T-cell (primary cell): Measurements from ENCODE around the gene FGL2. TPM values are rescaled to one million over a fixed set of nuclear protein-coding genes. Genes with fewer than 3 reads are reported as not detected.
A peak's percentile ranks its signal among the peaks of the same experiment; 100 is the strongest.

Source experiments
- ATAC-seq, 4 experiments: fragments of 200-7000 bp in 3 of 4; fragments of 150-1000 bp in 1 of 4; cut with Tn5 transposase; replicated peaks in 1 of 4; 1 replicate in 3 of 4; 2 replicates in 1 of 4; pipeline ENCODE4 v1.10.0; 2021; ENCODE audit warnings: moderate library complexity in 3 of 4, mild to moderate bottlenecking in 2 of 4, moderate number of reproducible peaks in 1 of 4
- CTCF ChIA-PET, 2 donors: fragments of 300-600 bp; sonication (Branson Sonifier 250); formaldehyde crosslinking; loops; one replicate each; lab custom pipeline; 2022; ENCODE audit warnings: antibody characterized with exemption in 2 of 2; lab: Charles Lee
- POLR2A ChIA-PET, 2 donors: fragments of 300-600 bp; sonication (Branson Sonifier 250); formaldehyde crosslinking; loops; one replicate each; lab custom pipeline; 2022; ENCODE audit warnings: antibody characterized with exemption in 2 of 2; lab: Charles Lee
- DNase-seq, 35 experiments: peaks; one replicate each; pipeline versions ENCODE4 v3.0.0 to v3.0.0-alpha.2; 2013 to 2023
- H3K27ac ChIP-seq: one replicate; pipeline ENCODE4 v1.5.1; 2013; ENCODE audit warnings: low read length
- H3K27me3 ChIP-seq, 2 experiments: replicated peaks in 1 of 2; 1 replicate in 1 of 2; 2 replicates in 1 of 2; pipeline versions ENCODE4 v1.6.1 to v1.7.0; 2013; ENCODE audit warnings: low read length in 1 of 2, mixed read lengths in 1 of 2; ENCODE audit not compliant: control insufficient read depth in 2 of 2, insufficient read depth in 2 of 2; ENCODE audit errors: extremely low read depth in 1 of 2
- H3K36me3 ChIP-seq, 2 donors: 1 replicate in 1 of 2; 2 replicates in 1 of 2; pipeline versions ENCODE4 v1.6.1 to v1.7.0; 2013; ENCODE audit warnings: low read length in 1 of 2; ENCODE audit not compliant: control insufficient read depth in 2 of 2, insufficient read depth in 1 of 2; ENCODE audit errors: extremely low read depth in 1 of 2
- H3K4me1 ChIP-seq, 2 experiments: 1 replicate in 1 of 2; 2 replicates in 1 of 2; pipeline versions ENCODE4 v1.6.1 to v1.7.0; 2013; ENCODE audit warnings: low read length in 2 of 2, mixed read lengths in 1 of 2; ENCODE audit not compliant: insufficient read depth in 2 of 2, control insufficient read depth in 1 of 2; ENCODE audit errors: extremely low read depth in 1 of 2
- H3K4me3 ChIP-seq, 2 donors: 1 replicate in 1 of 2; 2 replicates in 1 of 2; pipeline versions ENCODE4 v1.5.1 to v1.7.0; 2013; ENCODE audit warnings: mild to moderate bottlenecking in 2 of 2, low read length in 1 of 2, moderate library complexity in 1 of 2; ENCODE audit not compliant: control insufficient read depth in 1 of 2; ENCODE audit errors: extremely low read depth in 1 of 2
- H3K9me3 ChIP-seq: 2 replicates; pipeline ENCODE4 v1.7.0; 2013
- H3K27ac Mint-ChIP-seq, 2 donors: one replicate each; pipeline ENCODE4 v1.8.0; 2020 to 2021; ENCODE audit warnings: mild to moderate bottlenecking in 2 of 2, mixed read lengths in 2 of 2
- H3K27me3 Mint-ChIP-seq, 2 donors: one replicate each; pipeline ENCODE4 v1.8.0; 2021 to 2022; ENCODE audit warnings: mixed read lengths in 2 of 2
- H3K36me3 Mint-ChIP-seq: one replicate; pipeline ENCODE4 v1.8.0; 2021; ENCODE audit warnings: mixed read lengths
- H3K4me1 Mint-ChIP-seq, 3 donors: one replicate each; pipeline ENCODE4 v1.8.0; 2020 to 2022; ENCODE audit warnings: mixed read lengths in 3 of 3, mild to moderate bottlenecking in 1 of 3
- H3K4me3 Mint-ChIP-seq, 3 donors: one replicate each; pipeline ENCODE4 v1.8.0; 2020 to 2022; ENCODE audit warnings: mild to moderate bottlenecking in 3 of 3, mixed read lengths in 3 of 3, moderate library complexity in 3 of 3
- H3K9me3 Mint-ChIP-seq, 3 donors: one replicate each; pipeline ENCODE4 v1.8.0; 2020 to 2022; ENCODE audit warnings: mixed read lengths in 3 of 3
- WGBS: methylation state at CpG from one replicate; pipeline ENCODE4 v1.1.5; 2013; ENCODE audit warnings: missing lambda C conversion rate; ENCODE audit not compliant: insufficient coverage; 5-methylcytosine and 5-hydroxymethylcytosine counted together
- total RNA-seq, 35 experiments: library from RNA in 6 of 35; stranded (reverse) in 6 of 35; fragments of 120-200 nt in 1 of 35; gene quantifications; one replicate each; pipeline versions ENCODE4 v1.2.1 to v1.2.4 and lab custom pipeline; 2013 to 2026

The FGL2 gene
- total RNA-seq, 5 donors from 2014 or later (not counting 1 experiment from before 2014, with no cell fraction given), result 2.0 to 3.1 (median 2.5) TPM

DNA sequence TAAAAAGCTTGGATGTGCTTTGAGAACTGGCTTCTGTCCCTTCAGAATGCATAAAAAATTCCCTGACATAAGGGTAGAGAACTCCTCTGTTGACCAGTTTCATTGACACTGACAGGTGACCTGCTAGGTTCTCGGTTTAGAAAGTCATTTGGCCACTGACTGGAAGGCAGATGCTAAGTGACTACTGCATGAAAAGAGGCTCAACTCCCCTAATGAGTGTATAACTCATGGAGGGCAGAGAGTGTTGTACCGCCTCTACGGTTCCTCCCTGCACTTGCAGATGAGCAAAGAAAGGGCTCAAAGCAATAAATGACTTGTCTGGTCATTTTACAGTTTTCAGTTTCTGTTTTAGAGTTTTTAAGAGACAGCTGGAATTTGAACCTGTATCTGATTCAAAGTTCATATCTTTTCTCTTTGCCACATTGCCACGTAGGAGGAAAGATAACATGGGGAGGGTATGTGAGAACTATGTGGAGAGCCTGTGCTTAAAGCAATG lies 2.9 kb upstream of the FGL2 start:
- no peak overlapping the region for H3K4me3 ChIP-seq
- CTCF ChIA-PET, result interaction anchor here in 1 of 2 donors (1.2 kb wide), 1 partner anchor 44 kb away, joined by 5 read pairs; no protein-coding TSS in a partner anchor

DNA sequence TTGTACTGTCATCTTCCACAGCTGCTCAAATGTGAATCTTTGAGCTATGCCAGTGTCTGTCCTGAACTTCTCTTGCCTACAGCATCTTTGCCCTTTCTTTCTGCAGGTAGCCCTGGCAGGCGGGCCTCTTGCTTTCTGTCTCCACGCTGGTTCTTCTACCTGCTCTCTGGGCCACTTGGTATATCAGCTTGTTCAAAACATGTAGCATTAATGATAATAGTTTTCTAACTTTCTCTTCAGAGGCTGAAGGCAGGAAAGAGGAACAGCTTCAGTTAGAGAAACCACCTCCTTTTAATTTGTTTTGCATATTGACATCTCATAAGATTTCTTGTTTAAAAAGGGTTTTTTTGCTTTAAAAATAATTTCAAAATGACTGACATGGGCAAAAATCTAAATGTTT lies 923 bp upstream of the FGL2 start:
- Mint-ChIP-seq H3K9me3 (no peaks in the 10 kb centered on the region), H3K27me3 (no peaks in the 10 kb centered on the region), H3K27ac (peak overlapping the region; percentile 76 to 82), H3K4me1 (peaks cover 32 to 46% (median 45%) of the 10 kb centered on the region in 3 donors), H3K4me3 (peak overlapping the region; percentile 76 to 85 (median 84)), H3K36me3 (peaks cover 3% of the 10 kb centered on the region)
- POLR2A ChIA-PET, result interaction anchor here in 1 of 2 donors (0.6 kb wide), 1 partner anchor 635 kb away, joined by 3 read pairs; no protein-coding TSS in a partner anchor
- no peak overlapping the region for H3K4me3 ChIP-seq
- H3K36me3 ChIP-seq, result no peaks in the 10 kb centered on the region
- WGBS, result no CpG with 5 or more reads among the region's 2 CpGs
- CTCF ChIA-PET, result interaction anchor here in 1 of 2 donors (0.7 to 1.9 kb wide), 2 partner anchors 9 to 47 kb away, joined by 3 to 5 read pairs; no protein-coding TSS in a partner anchor
- H3K27ac ChIP-seq, result no peak overlapping the region
- no peak for DNase-seq
- H3K9me3 ChIP-seq, result no peaks in the 10 kb centered on the region
- peaks cover 17 to 19% of the 10 kb centered on the region in 2 experiments for H3K4me1 ChIP-seq
- no peaks in the 10 kb centered on the region for H3K27me3 ChIP-seq
- ATAC-seq, result no peak

More for the DNA sequence above, 2.9 kb upstream of the FGL2 start:
- ATAC-seq, result no peak
- POLR2A ChIA-PET, result interaction anchor here in 1 of 2 donors (0.6 kb wide), 2 partner anchors 8 to 90 kb away, joined by 10 to 12 read pairs; no protein-coding TSS in a partner anchor
- no peak for DNase-seq
- H3K27me3 ChIP-seq, result no peaks in the 10 kb centered on the region
- Mint-ChIP-seq H3K27me3 (no peaks in the 10 kb centered on the region), H3K9me3 (no peaks in the 10 kb centered on the region), H3K36me3 (no peaks in the 10 kb centered on the region), H3K4me1 (peaks cover 26 to 36% (median 34%) of the 10 kb centered on the region in 3 donors), H3K27ac (no peak overlapping the region), H3K4me3 (no peak overlapping the region)
- WGBS, result 71% methylated on average over 1 of the region's 4 CpGs
- H3K36me3 ChIP-seq, result no peaks in the 10 kb centered on the region
- H3K4me1 ChIP-seq, result peaks cover 17 to 19% of the 10 kb centered on the region in 2 experiments
- H3K9me3 ChIP-seq, result no peaks in the 10 kb centered on the region
- no peak overlapping the region for H3K27ac ChIP-seq

DNA sequence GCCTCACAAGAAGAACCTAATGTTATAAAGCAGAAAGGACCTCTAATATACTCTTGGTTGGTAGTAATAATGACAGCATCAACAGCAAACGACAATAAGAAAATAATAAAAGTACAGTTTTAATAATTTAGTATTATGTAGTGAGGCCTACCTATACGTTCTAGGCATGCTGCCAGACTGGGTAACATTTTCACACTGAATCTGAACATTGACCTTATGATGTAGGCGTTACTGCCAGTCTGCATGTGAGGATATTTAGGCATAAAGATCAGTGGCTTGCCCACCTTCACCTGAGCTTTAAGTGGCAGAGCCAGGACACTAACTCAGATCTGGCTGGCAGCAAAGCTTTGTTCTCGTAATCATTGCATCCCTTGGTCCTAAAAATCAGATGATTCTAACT lies 2.5 kb downstream of the FGL2 start:
- WGBS, result 80% methylated on average over 1 of the region's 4 CpGs
- Histone ChIP-seq H3K4me3 (no peak overlapping the region), H3K4me1 (peaks cover 19 to 21% of the 10 kb centered on the region in 2 experiments), H3K9me3 (no peaks in the 10 kb centered on the region), H3K27me3 (no peaks in the 10 kb centered on the region), H3K36me3 (no peaks in the 10 kb centered on the region), H3K27ac (no peak overlapping the region)
- peaks cover 3% of the 10 kb centered on the region for H3K36me3 Mint-ChIP-seq
- H3K27me3 Mint-ChIP-seq, result no peaks in the 10 kb centered on the region
- ChIA-PET CTCF (interaction anchor here in 1 of 2 donors (0.6 to 1.5 kb wide), 2 partner anchors 49 to 135 kb away, joined by 3 to 6 read pairs; no protein-coding TSS in a partner anchor), POLR2A (interaction anchor here in 1 of 2 donors (0.6 kb wide), 1 partner anchor 178 kb away, joined by 5 read pairs; no protein-coding TSS in a partner anchor)
- no peak overlapping the region for H3K4me3 Mint-ChIP-seq
- ATAC-seq, result no peak
- H3K27ac Mint-ChIP-seq, result peak overlapping the region in 1 of 2 donors; percentile 81
- DNase-seq, result no peak
- H3K9me3 Mint-ChIP-seq, result no peaks in the 10 kb centered on the region
- H3K4me1 Mint-ChIP-seq, result peaks cover 43 to 64% (median 60%) of the 10 kb centered on the region in 3 donors

DNA sequence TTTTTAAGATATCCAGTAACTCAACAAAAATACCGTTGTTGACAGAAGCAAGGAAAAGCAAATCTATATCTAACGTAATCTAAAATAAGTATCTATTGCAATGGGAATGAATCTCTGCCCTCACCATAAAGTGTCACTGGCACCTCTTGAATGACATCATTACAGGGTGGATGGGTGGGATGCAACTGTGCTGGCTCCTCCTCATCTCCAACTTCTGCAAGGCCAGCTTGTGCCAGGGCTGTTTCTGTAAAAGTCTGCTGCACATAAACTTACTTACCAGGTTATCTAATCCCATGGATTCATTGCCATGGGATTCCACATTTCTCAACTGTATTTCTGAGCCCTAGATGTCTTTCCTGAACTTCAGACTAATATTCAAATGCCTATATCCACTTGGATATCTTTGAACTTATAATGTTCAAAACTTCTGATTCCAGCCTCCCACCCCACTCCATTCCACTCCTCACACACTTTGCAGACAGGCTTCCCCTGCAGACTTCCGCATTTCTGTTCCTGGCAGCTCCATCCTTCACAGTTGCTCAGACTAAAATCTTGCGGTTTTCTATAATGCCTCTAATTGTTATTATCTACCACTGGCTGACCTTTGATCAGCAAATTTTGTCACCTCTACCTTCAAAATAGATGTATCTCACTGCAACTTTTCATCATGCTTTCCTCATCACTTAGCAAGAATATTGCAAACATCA lies 10.7 kb downstream of the FGL2 start:
- H3K27ac Mint-ChIP-seq, result no peak overlapping the region
- CTCF ChIA-PET, result no interaction called here
- H3K4me3 Mint-ChIP-seq, result no peak overlapping the region

DNA sequence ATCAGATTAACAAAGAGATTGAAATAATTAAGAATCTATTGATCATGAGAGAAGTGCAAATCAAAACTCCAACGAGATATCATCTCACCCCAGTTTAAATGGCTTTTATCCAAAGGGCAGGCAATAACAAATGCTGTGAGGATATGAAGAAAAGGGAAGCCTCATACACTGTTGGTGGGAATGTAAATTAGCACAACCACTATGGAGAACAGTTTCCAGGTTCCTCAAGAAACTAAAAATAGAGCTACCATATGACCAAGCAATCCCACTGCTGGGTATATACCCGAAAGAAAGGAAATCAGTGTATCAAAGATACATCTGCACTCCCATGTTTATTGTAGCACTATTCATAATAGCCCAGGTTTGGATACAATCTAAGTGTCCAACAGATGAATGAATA lies 13.8 kb downstream of the FGL2 start:
- no peak for ATAC-seq
- Mint-ChIP-seq H3K27ac (no peak overlapping the region), H3K4me1 (no peaks in the 10 kb centered on the region), H3K27me3 (no peaks in the 10 kb centered on the region), H3K9me3 (peaks cover 0 to 5% (median 0%) of the 10 kb centered on the region in 3 donors), H3K4me3 (no peak overlapping the region), H3K36me3 (peaks cover 8% of the 10 kb centered on the region)
- no peak for DNase-seq
- no peak overlapping the region for H3K4me3 ChIP-seq
- no peaks in the 10 kb centered on the region for H3K36me3 ChIP-seq
- WGBS, result no CpG with 5 or more reads among the region's 2 CpGs
- POLR2A ChIA-PET, result no interaction called here
- CTCF ChIA-PET, result no interaction called here
- H3K27ac ChIP-seq, result no peak overlapping the region
- H3K27me3 ChIP-seq, result no peaks in the 10 kb centered on the region
- H3K9me3 ChIP-seq, result no peaks in the 10 kb centered on the region
- H3K4me1 ChIP-seq, result no peaks in the 10 kb centered on the region

More for the DNA sequence above, 10.7 kb downstream of the FGL2 start:
- DNase-seq (no peak), ATAC-seq (no peak)
- Mint-ChIP-seq H3K4me1 (peaks cover 12 to 15% (median 13%) of the 10 kb centered on the region in 3 donors), H3K36me3 (peaks cover 3% of the 10 kb centered on the region), H3K9me3 (peaks cover 0 to 5% (median 0%) of the 10 kb centered on the region in 3 donors), H3K27me3 (no peaks in the 10 kb centered on the region)
- POLR2A ChIA-PET, result interaction anchor here in 1 of 2 donors (0.5 kb wide), 1 partner anchor 23 kb away, joined by 3 read pairs; no protein-coding TSS in a partner anchor
- Histone ChIP-seq H3K9me3 (no peaks in the 10 kb centered on the region), H3K27me3 (no peaks in the 10 kb centered on the region), H3K36me3 (no peaks in the 10 kb centered on the region), H3K4me1 (peaks cover 2 to 10% of the 10 kb centered on the region in 2 experiments), H3K4me3 (no peak overlapping the region), H3K27ac (no peak overlapping the region)
- WGBS, result 77% methylated on average over 2 of the region's 4 CpGs

DNA sequence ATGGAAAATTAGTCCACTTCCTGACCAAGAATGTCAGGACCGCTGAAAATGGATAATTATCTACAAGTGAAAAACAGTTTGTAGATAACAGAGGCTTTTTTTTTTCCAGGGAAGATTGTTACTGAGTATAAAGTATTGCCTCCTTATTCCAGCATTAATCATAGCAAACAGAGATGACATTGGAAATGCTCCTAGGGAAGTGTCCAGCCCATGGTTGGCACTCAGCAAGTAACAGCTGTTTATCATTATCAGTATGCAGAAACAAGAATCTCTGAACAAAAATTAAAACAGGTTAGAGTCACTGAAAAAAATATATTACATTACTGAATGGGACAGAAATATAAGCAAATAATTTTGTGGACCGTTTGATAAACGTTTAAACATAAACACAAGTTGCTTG lies 14.6 kb downstream of the FGL2 start:
- H3K27me3 Mint-ChIP-seq, result no peaks in the 10 kb centered on the region
- no peak for ATAC-seq
- no peaks in the 10 kb centered on the region for H3K4me1 ChIP-seq
- peaks cover 9% of the 10 kb centered on the region for H3K36me3 Mint-ChIP-seq
- H3K27ac ChIP-seq, result no peak overlapping the region
- H3K27me3 ChIP-seq, result no peaks in the 10 kb centered on the region
- WGBS, result no CpG with 5 or more reads among the region's 3 CpGs
- peaks cover 0 to 5% (median 0%) of the 10 kb centered on the region in 3 donors for H3K9me3 Mint-ChIP-seq
- no peaks in the 10 kb centered on the region for H3K36me3 ChIP-seq
- ChIA-PET CTCF (no interaction called here), POLR2A (no interaction called here)
- H3K27ac Mint-ChIP-seq, result no peak overlapping the region
- no peak overlapping the region for H3K4me3 ChIP-seq
- no peaks in the 10 kb centered on the region for H3K4me1 Mint-ChIP-seq
- no peak for DNase-seq
- no peak overlapping the region for H3K4me3 Mint-ChIP-seq
- no peaks in the 10 kb centered on the region for H3K9me3 ChIP-seq
